Stimulated activated CD4-positive, alpha-beta T cell treated with anti-CD3 and anti-CD28 coated beads, Interleukin-2, amount 100 ng/mL, for 24 hours (primary cell): Measurements from ENCODE around the gene RETREG3.
A peak's percentile ranks its signal among the peaks of the same experiment; 100 is the strongest.
"Not testable (repeated sequence)": the region's sequence is repeated elsewhere in the genome, so short reads cannot be mapped to it uniquely, and the experiment has no call there.

Source experiments
- DNase-seq, 2 donors: peaks; one replicate each; pipeline ENCODE4 v3.0.0-alpha.2; 2020

The RETREG3 gene

DNA sequence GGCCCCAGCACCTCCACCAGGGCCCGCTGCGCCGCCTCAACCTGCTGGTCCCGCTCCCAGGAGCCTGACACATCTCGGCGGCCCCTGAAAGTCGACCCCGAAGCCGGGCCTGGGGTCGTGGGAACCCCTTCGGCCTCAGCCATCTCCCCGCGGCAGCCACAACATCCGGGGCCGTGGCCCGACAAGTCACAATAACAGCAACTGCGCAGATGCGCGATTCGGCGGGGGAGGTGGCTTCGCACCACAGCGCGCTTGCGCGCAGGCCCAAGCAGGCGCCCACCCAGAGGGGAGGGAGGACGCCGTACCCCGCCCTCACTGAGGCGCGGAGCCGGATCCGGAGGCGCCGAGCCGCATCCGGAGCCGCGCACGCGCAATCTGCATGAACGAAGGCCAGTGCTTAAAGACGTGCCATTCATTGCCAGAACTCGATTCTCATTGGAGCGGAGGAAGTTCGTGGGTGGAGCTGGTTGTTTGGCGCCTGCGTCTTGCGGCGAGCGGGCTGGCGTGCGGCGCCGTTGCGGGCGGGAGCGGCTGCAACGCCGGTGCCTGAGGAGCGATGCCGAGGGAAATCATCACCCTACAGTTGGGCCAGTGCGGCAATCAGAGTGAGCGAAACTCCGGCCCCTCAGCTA lies at the start of gene RETREG3, which contains the start of gene TUBG1:
Gene RETREG3, minus strand, starts transcription at position 193 of the 632 bp plus-strand sequence. Its CDS starts 50 bp downstream, at position 143.
Gene TUBG1, plus strand, starts transcription at position 502 of the 632 bp plus-strand sequence. Its CDS starts 55 bp downstream, at position 557.
- DNase-seq, result peak; percentile 99

DNA sequence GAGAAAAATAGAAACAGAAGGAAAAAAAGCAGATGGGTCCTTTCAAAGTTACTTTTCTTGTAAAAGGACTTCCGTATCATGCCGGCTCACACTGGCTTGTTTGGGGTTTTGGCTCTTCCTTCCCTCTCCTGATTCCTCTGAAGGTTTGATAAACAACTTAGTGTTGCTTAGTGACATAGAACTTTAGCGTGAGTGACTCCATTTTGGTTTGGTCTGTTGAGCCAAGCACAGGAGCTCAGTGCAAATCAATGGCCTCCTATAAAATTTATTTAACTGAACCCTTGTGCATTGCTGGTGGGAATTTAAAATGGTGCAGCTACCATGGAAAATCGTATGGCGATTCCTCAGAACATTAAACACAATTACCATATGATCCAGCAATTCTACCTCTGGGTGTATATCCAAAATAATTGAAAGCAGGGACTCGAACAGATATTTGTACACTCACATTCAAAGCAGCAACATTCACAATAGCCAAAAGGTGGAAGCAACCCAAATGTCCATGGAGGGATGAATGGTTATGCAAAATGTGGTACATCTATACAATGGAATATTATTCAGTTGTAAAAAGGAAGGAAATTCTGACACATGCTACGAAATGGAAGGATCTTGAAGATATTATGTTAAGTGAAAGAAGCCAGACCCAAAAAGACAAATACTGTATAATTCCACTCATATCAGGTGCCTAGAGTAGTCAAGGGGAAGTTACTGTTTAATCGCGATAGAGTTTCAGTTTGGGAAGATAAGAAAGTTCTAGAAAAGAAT lies 48.8 kb upstream of the RETREG3 start:
- DNase-seq, result no peak

DNA sequence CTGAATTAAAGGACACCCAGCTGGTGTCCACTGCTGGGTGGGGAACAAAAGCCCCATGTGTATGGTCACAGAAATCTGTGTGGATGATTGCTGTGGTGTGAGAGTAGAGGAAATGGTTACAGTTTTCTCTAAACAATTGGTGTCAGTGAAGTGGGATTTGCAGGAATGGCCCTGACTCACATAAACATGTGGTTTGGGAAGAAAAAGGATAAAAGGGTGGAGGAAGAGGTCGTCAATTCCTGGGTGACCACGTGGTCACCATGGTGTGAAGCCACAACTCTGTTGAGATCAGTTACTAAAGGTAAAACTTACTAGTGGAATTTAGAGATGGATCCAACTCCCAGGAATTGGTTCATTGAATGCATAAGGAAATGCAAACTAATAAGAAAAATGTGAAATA lies 46.4 kb upstream of the RETREG3 start:
- no peak for DNase-seq

GRCh38 chr17:42653179-42654124 lies 44.3 kb upstream of the RETREG3 start:
- DNase-seq, result no peak

DNA sequence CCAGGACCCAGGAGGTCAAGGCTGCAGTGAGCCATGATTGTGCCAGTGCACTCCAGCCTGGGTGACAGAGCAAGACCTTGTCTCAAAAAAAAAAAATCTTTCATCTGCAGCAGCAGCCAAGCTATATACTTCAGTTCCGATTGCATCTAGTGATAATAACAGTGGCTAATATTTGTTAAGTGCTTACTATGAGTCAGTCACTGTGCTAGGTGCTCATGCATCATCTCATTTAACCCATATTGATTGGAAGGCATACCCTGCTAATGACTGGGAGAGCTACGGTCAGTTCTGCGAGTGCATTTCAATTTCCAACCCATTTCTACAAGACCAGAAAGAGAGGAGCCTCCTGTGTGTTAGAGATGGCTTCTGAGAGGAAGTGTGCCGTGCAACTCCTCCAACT lies 42.2 kb upstream of the RETREG3 start:
- no peak for DNase-seq

GRCh38 chr17:42647778-42648177 lies 38.6 kb upstream of the RETREG3 start:
- no peak for DNase-seq

DNA sequence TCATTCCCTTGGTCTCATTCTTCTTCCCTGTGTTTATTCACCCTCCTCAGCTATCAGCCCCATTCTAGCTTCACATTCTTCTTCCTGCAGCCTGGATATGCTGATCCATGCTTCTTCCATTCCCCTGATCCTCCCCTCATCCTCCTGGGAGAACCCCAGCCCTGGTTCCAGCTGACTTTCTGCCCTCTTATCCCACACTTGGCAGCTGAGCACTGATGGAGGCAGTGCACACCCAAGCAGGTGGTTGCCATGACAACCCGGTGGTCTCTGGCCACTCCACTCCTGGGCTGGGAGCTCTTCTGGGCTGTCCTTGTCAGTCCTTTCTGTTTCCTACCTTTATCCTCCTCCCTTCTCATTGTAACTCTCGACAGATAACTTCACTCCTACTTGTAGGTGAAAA lies 33.2 kb upstream of the RETREG3 start:
- no peak for DNase-seq

DNA sequence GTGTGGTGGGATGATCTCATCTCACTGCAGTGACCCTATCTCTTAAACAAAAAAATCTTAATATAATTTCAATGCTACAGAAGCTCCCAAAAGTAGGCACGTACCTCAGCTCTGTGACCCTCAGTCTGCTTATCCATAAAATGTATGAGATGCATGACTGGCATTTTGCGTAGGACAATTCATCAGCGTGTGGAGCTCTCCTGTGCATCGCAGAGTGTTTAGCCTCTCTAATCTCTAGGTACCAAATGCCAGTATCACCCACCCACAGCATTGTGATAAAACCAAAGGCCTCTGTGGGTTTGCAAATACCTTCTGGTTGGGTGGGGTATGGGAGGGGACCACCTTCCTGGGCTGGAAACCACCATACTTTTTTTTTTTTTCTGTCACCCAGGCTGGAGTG lies 30.9 kb upstream of the RETREG3 start:
- no peak for DNase-seq

GRCh38 chr17:42639525-42640113 lies 30.4 kb upstream of the RETREG3 start:
- no peak for DNase-seq

GRCh38 chr17:42632949-42633444 lies 23.8 kb upstream of the RETREG3 start:
- no peak for DNase-seq

- DNase-seq, result no peak
These were observed 20.3 kb upstream of the RETREG3 start for GRCh38 chr17:42629411-42630009.

DNA sequence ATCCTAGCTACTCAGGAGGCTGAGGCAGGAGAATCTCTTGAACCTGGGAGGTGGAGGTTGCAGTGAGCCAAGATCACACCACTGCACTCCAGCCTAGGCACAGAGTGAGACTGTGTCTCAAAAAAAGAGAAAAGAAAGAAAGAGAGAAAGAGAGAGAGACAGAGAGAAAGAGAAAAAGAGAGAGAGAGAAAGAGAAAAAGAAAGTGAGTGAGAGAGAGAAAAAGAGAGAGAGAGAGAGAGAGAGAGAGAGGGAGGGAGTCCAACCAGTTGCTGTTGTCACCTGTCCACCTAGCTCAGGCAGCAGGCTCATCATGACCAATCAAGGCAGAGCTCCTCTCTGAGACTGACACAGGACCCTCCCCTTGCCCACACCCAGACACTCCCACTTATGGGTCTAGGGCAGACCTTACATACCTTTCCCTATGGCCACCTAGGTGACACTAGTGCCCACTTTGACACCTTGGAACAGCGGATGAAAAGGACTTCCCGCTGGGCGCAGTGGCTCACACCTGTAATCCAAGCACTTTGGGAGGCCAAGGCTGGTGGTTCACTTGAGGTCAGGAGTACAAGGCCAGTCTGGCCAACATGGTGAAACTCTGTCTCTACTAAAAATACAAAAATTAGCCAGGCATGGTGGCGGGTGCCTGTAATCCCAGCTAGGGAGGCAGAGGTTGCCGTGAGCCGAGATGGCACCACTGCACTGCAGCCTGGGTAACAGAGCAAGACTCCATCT lies 18.0 kb upstream of the RETREG3 start:
- not testable (repeated sequence) for DNase-seq

GRCh38 chr17:42623732-42624596 lies 14.8 kb upstream of the RETREG3 start:
- DNase-seq, result no peak

GRCh38 chr17:42623271-42623670 lies 14.1 kb upstream of the RETREG3 start:
- DNase-seq, result no peak

DNA sequence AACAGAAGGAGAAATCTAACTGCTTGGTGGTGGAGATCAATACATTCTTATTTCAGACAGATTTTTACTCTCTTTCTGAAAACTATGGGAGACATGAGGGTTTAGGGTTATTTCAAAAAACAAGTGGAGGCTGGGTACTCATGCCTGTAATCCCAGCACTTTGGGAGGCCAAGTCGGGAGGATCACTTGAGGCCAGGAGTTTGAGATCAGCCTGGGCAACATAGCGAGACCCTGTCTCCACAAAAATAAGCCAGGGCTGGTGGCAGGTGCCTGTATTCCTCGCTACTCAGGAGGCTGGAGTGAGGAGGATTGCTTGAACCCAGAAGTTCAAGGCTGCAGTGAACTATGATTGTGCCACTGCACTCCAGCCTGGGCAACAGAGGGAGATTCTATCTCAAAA lies 12.8 kb upstream of the RETREG3 start:
- DNase-seq, result not testable (repeated sequence)

DNA sequence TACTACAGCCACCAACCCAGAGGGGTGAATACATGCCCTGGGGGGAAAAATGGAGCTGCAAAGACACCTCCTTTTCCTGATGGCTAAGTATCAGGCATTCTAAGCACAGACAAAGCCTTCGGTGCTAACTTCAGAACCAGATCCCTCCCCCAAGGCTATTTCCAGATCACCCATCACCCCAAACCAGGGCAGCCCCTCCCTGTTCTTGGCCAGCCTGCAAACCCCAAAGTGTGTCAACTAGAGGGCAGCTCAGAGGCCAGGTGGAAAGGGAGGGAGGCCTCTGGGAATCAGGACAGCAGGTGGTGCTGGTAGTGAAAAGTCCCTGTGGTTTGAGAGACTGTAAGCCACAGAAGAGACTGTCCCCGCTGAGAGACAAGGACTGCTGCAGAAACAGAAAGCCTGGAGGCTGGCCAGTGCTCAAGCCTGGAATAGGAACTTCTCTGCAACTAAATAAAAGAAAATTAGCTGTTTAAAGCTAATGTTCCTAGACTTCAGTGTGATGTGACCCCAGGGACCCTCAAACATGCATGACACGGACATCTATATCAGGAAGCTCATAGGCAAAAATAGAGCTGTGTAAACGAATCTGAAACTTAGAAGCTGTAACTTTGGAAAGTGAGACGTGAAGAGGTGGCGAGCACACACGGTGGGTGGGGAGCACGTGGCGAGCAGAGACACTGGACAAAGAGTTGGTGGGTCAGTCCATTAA lies 9.4 kb upstream of the RETREG3 start:
- no peak for DNase-seq

GRCh38 chr17:42617956-42618431 lies 8.8 kb upstream of the RETREG3 start:
- DNase-seq, result no peak

DNA sequence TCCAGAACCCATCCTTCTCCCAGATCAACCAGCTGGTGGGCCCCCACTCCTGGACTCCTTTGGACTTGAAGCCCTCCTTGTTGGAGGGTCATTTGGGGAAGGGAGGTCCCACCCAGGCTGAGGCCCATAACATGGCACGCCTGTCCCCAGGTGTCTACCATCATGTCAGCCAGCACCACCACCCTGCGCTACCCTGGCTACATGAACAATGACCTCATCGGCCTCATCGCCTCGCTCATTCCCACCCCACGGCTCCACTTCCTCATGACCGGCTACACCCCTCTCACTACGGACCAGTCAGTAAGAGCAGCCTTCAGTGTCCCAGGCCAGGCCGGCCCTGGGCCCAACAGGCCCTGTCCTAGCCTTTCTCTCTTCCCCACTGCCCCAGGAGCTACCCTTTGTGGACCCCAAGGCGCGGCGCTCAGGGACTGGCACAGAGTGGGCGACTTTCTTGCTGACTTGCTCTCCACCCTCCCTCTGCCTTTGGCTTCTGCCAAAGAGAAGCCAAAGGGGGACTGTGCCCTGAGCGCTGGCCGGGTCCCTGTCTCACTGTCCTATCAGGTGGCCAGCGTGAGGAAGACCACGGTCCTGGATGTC lies 4.6 kb upstream of the RETREG3 start:
- DNase-seq, result no peak

GRCh38 chr17:42612013-42612412 lies 2.8 kb upstream of the RETREG3 start:
- DNase-seq, result no peak
